ENCODE data around the gene MAN2B2. TPM values are rescaled to one million over a fixed set of nuclear protein-coding genes. Genes with fewer than 3 reads are reported as not detected.
A peak's percentile ranks its signal among the peaks of the same experiment; 100 is the strongest.

Gene MAN2B2
- polyA plus RNA-seq (2011; rRNA removed) (22.8 and 28.1 TPM in 2 replicates), polyA minus RNA-seq (2011; rRNA and poly(A)+ RNA removed) (20.2 and 26.4 TPM in 2 replicates)

GRCh38 chr4:6574747-6575502, at the start of gene MAN2B2:
MAN2B2 (plus strand) TSS chr4:6575189; CDS start chr4:6575211, 22 bp downstream.
- DNase-seq (ENCODE audit: low read depth, low spot score): peak; percentile 11
- H3K4me3 ChIP-seq (ENCODE audit: low read depth, low read length): peak within 1 kb of the TSS; percentile 97
- H3K9me3 ChIP-seq (ENCODE audit: control insufficient read depth, insufficient read depth, low read length): peaks cover 15% of the 10 kb centered on the region
- peaks cover 12% of the 10 kb centered on the region for H3K27me3 ChIP-seq (ENCODE audit: control insufficient read depth, insufficient read depth, low read length)
- ChIA-PET POLR2A (interaction anchor here (0.5 to 1.6 kb wide), 8 partner anchors 13 to 1986 kb away, joined by 3 to 10 read pairs (median 4); partner anchors contain the start of gene MRFAP1), CTCF (interaction anchor here (1.0 to 2.6 kb wide), 3 partner anchors 27 to 99 kb away, joined by 4 to 11 read pairs (median 5); a partner anchor contains a TSS)
- H3K27ac ChIP-seq (ENCODE audit: low read depth, low read length): no peak within 1 kb of the TSS
- TF ChIP-seq CTCF (IDR thresholded peaks at IDR 0.05; ENCODE audit: low read depth, low read length): no peak

GRCh38 chr4:6525474-6525873, 49.5 kb upstream of the MAN2B2 start:
- CTCF ChIA-PET: no interaction called here
- no peak overlapping the region for H3K27ac ChIP-seq (ENCODE audit: low read depth, low read length)
- H3K27me3 ChIP-seq (ENCODE audit: control insufficient read depth, insufficient read depth, low read length): no peaks in the 10 kb centered on the region
- POLR2A ChIA-PET: no interaction called here
- H3K9me3 ChIP-seq (ENCODE audit: control insufficient read depth, insufficient read depth, low read length): no peaks in the 10 kb centered on the region; the same call in 1 of the 2 replicates
- DNase-seq (ENCODE audit: low read depth, low spot score): no peak
- no peak for TF ChIP-seq CTCF (IDR thresholded peaks at IDR 0.05; ENCODE audit: low read depth, low read length)
- no peak overlapping the region for H3K4me3 ChIP-seq (ENCODE audit: low read depth, low read length)

- Histone ChIP-seq H3K9me3 (ENCODE audit: control insufficient read depth, insufficient read depth, low read length) (no peaks in the 10 kb centered on the region; the same call in 1 of the 2 replicates), H3K27me3 (ENCODE audit: control insufficient read depth, insufficient read depth, low read length) (no peaks in the 10 kb centered on the region), H3K4me3 (ENCODE audit: low read depth, low read length) (no peak overlapping the region), H3K27ac (ENCODE audit: low read depth, low read length) (no peak overlapping the region)
- no peak for TF ChIP-seq CTCF (IDR thresholded peaks at IDR 0.05; ENCODE audit: low read depth, low read length)
- no peak for DNase-seq (ENCODE audit: low read depth, low spot score)
- CTCF ChIA-PET: interaction anchor here (0.6 kb wide), 1 partner anchor 275 kb away, joined by 3 read pairs; no protein-coding TSS in a partner anchor
- POLR2A ChIA-PET: no interaction called here
These were observed 48.8 kb upstream of the MAN2B2 start for GRCh38 chr4:6526156-6526555.

GRCh38 chr4:6526671-6527091, 48.3 kb upstream of the MAN2B2 start:
- Histone ChIP-seq H3K27ac (ENCODE audit: low read depth, low read length) (no peak overlapping the region), H3K27me3 (ENCODE audit: control insufficient read depth, insufficient read depth, low read length) (no peaks in the 10 kb centered on the region), H3K9me3 (ENCODE audit: control insufficient read depth, insufficient read depth, low read length) (no peaks in the 10 kb centered on the region; the same call in 1 of the 2 replicates), H3K4me3 (ENCODE audit: low read depth, low read length) (no peak overlapping the region)
- no peak for TF ChIP-seq CTCF (IDR thresholded peaks at IDR 0.05; ENCODE audit: low read depth, low read length)
- DNase-seq (ENCODE audit: low read depth, low spot score): no peak
- ChIA-PET POLR2A (no interaction called here), CTCF (interaction anchor here (0.6 kb wide), 1 partner anchor 276 kb away, joined by 3 read pairs; no protein-coding TSS in a partner anchor)

GRCh38 chr4:6527259-6527658, 47.7 kb upstream of the MAN2B2 start:
- no peaks in the 10 kb centered on the region for H3K27me3 ChIP-seq (ENCODE audit: control insufficient read depth, insufficient read depth, low read length)
- DNase-seq (ENCODE audit: low read depth, low spot score): no peak
- no peak overlapping the region for H3K4me3 ChIP-seq (ENCODE audit: low read depth, low read length)
- H3K27ac ChIP-seq (ENCODE audit: low read depth, low read length): no peak overlapping the region
- no peaks in the 10 kb centered on the region; the same call in 1 of the 2 replicates for H3K9me3 ChIP-seq (ENCODE audit: control insufficient read depth, insufficient read depth, low read length)
- POLR2A ChIA-PET: no interaction called here
- no peak for TF ChIP-seq CTCF (IDR thresholded peaks at IDR 0.05; ENCODE audit: low read depth, low read length)
- CTCF ChIA-PET: no interaction called here
